SIG-M5 treated with dmso at 0.1 percent for 504 hours (cell line): ENCODE data around the gene CHID1.

Experiments
- DNase-seq: peaks from one replicate; lab custom pipeline; 2025; ENCODE audit not compliant: unreplicated experiment; lab: John Stamatoyannopoulos, UW

Gene CHID1

DNA sequence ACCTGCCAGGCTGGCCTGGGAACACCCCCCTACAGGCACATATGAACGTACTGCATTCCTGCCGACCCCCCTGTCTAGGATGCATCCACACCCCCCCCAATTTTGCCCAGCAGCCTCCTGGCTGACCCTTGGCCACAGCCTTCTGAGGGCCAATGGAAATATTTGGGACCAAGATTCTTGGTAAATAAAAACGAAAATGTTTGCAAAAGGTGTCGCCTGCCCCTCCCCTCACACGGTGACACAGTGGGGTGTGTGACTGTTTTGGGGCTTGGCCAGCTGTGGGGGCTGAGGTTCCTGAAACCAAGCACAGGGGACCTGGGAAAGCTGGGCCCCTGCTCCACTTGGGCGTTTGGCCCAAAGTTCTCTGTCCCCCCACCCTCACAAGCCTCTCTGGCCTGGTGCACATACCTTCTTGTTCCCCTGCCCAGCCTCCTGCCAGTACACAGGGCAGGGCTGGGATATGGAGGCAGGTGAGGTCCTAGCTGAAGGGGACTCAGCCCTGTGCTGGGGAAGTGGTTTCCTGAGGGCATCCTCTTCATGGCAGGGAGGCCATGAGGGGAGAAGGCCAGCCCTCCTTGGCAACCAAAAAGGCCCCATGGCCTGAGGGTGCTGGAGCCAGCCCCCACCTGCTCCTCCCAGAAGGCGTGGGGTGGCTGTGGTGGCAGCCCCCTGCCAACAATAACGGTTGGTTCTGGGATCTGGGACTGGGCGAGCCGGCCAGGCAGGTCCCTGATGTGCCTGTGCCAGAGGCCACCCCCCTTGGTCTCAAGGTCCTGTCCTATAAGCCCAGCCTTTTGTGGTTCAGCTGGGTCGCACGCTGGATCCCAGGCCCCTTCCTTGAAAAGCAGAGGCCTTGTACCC is 85.0 kb downstream of the CHID1 start:
- no peak for DNase-seq

DNA sequence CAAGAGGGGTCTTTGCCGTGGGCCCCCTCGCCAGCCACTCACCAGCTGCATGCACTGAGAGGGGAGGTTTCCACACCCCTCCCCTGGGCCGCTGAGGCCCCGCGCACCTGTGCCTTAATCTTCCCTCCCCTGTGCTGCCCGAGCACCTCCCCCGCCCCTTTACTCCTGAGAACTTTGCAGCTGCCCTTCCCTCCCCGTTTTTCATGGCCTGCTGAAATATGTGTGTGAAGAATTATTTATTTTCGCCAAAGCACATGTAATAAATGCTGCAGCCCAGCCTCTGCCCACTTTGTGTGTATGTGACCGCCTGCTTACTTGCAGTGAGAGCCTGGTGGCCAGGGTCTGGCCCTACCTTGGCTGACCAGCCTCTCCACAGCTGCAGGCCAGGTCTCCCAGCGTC is 85.7 kb downstream of the CHID1 start:
- no peak for DNase-seq

DNA sequence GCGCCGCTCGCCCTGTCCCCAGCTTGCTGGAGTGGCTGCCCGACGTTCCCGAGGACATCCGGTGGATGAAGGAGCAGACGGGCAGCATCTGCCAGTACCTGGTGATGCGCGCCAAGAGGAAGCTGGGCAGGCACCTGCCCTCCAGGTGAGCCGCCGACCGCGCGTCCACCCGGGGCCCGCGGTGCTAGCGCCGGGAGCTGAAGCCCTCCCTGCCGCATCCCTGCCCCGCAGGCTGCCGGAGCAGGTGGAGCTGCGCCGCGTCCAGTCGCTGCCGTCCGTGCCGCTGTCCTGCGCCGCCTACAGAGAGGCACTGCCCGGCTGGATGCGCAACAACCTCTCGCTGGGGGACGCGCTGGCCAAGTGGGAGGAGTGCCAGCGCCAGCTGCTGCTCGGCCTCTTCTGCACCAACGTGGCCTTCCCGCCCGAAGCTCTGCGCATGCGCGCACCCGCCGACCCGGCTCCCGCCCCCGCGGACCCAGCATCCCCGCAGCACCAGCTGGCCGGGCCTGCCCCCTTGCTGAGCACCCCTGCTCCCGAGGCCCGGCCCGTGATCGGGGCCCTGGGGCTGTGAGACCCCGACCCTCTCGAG is 86.2 kb downstream of the CHID1 start:
- DNase-seq = no peak

- no peak for DNase-seq
Observed at GRCh38 chr11:823441-824291, 86.9 kb downstream of the CHID1 start.

DNA sequence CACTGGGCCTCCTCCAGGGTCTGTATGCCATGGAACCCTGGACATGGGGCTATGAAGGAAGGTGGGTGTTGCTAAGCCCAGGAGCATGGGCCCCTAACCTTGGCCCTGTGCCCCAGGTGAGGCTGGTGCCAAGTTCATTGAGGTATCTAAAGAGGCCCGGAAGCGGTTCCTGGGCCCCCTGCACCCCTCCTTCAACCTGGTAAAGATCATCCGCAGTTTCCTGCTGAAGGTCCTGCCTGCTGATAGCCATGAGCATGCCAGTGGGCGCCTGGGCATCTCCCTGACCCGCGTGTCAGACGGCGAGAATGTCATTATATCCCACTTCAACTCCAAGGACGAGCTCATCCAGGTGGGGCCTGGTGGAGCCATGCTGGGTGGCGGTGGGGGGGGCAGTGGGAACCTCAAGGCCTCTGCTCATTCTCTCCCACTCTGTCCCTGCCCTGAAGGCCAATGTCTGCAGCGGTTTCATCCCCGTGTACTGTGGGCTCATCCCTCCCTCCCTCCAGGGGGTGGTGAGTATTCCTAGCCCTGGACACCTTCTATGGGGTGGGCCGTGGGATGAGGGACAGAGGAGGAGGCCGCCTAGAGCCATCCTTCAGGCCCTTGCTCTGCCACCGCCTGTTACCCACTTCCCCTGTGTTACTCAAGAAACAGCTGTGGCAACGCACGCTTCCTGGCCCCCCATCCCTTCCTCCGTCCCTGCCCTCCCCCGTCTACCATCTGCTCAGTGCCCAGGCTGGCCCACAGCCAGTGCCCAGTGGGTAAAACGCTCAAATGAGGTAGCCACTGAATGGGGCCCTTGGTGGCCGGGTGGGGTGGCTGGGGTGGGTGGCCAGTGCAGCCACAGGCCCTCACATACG is 88.9 kb downstream of the CHID1 start:
- no peak for DNase-seq

DNA sequence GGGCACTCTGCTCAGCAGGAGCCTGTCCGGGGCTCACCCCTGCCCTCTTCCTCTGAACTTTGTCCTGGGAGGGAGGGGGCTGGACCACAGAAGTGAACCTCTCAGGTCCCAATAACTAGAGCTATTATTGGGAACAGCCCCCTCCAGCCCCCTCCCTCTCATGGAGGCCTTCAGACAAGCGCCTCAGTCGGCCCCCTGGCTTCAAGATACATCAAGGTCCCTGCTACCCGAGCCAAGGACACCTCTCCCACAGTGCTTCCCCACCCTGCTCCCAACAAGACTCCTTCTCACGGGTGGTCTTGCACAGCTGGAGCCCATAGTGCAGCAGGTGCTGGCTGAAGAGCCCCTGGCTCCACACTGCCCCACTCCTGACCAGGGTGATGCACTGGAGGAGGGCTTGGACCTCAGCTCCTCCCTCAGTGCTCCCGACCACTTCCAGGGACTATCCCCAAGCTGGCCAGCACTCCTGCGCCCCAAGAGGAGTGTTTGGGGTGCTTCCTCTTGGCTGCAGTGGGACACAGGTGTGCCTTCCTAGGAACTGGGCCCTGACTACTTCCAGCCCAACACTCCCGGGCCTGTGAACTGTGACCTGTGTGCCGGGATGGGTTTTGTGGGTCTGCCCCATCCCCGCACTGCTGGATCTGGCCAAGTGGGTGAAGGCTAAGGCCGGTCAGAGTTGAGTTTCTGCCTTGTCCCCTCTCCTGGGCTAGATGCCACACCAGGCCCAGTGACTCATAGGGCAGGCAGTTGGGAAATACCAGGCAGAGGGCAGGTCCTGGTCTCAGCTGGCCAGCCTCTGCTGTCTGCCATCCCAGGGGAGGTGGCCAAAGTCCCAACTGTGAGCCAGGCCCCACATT is 89.7 kb downstream of the CHID1 start:
- DNase-seq = no peak

DNA sequence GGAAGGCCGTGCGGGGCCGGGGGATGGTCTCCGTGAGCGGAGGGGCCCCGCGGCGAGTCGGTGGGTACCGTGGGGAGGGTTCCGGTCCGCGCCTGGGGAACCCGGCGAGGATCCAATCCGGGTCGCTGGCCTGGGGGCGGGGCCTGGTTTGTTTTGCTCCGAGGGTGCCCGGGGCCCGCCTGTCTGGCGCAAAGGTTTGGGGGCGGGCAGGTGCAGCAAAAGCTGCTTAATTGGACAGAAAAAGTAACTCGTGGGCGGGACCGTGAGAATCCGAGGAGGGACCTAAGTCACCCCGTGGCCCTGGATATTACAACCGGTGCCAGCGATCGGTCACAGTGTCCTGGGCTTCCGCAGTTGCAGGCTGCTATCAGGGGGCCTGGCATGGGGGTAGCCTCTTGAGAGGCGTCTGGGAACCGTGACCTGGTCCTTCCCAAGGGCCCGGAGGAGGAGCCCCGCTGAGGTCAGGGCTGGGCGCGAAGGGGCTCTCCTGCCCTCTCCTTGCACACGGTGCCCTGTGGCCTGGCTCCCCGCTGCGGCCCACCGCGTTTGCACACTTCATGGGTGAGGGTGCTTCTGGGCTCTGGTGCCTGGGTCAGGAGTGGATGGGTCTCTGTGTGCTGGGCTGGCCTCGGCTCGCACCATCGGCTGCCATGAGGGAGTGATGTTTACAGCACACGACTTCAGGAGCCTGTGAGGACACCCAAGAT is 90.5 kb downstream of the CHID1 start:
- peak; percentile 84 for DNase-seq

GRCh38 chr11:819129-819931 is 91.3 kb downstream of the CHID1 start:
- DNase-seq = peak; percentile 82

GRCh38 chr11:818396-819128 is 92.0 kb downstream of the CHID1 start, which contains the start of gene PNPLA2:
Gene PNPLA2 (plus strand): TSS chr11:818914. CDS start chr11:819719, 805 bp downstream.
- DNase-seq = no peak
